ENCODE data around the gene RACK1. TPM values are rescaled to one million over a fixed set of nuclear protein-coding genes. Genes with fewer than 3 reads are reported as not detected.

Gene RACK1
- total and polyA plus RNA-seq, 12 donors, result 581 to 2,221 (median 640) TPM

DNA sequence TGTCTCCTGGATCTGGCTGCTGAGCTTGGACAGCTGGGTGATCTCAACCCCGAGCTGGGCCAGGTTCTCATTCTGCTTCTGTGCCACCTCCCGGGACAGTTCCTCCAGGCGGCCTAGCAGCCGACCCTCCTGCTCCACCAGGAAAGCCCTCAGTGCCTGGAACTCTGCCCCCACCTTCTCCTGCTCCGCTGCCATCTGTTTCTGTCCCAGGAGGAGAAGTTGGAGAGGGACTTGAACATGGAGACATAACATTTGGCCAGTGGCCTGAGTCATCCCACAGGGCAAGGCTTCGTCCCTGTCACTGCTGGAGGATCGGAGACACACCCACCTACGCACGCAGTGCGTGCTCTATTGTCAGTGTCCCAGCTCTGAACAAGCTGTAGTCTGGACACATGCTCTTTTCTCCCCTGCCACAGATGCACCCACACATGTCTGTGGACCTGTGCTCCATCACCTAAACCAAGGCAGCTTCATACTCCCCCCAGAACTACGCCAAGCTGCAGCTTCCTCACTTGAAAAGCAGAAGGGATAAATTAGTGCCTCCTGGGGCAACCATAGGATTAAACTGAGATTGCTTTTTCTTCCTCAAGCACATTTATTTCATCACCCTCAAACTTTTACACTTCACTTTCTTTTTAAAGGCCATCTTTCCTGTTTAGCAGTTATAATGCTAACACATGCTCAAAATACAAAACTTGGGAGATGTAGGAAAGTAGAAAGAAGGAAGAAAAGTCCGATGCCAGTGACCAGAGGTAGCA is 43.6 kb downstream of the RACK1 start:
- Histone ChIP-seq H3K27ac (no peak overlapping the region), H3K9me3 (no peaks in the 10 kb centered on the region), H3K36me3 (peaks cover 0 to 9% (median 0%) of the 10 kb centered on the region in 9 donors), H3K4me1 (peaks cover 0 to 21% (median 13%) of the 10 kb centered on the region in 9 donors), H3K4me3 (no peak overlapping the region), H3K27me3 (peaks cover 0 to 11% (median 0%) of the 10 kb centered on the region in 7 donors)
- intact Hi-C loops (cut with DNase I), result no loop called here
- ATAC-seq (no peak), DNase-seq (no peak)
- WGBS, 2 donors, result 77 to 83% methylated on average over 12 of the region's 12 CpGs
- TF ChIP-seq, protein P1, sequence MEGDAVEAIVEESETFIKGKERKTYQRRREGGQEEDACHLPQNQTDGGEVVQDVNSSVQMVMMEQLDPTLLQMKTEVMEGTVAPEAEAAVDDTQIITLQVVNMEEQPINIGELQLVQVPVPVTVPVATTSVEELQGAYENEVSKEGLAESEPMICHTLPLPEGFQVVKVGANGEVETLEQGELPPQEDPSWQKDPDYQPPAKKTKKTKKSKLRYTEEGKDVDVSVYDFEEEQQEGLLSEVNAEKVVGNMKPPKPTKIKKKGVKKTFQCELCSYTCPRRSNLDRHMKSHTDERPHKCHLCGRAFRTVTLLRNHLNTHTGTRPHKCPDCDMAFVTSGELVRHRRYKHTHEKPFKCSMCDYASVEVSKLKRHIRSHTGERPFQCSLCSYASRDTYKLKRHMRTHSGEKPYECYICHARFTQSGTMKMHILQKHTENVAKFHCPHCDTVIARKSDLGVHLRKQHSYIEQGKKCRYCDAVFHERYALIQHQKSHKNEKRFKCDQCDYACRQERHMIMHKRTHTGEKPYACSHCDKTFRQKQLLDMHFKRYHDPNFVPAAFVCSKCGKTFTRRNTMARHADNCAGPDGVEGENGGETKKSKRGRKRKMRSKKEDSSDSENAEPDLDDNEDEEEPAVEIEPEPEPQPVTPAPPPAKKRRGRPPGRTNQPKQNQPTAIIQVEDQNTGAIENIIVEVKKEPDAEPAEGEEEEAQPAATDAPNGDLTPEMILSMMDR (IDR thresholded peaks at IDR 0.05), result no peak

DNA sequence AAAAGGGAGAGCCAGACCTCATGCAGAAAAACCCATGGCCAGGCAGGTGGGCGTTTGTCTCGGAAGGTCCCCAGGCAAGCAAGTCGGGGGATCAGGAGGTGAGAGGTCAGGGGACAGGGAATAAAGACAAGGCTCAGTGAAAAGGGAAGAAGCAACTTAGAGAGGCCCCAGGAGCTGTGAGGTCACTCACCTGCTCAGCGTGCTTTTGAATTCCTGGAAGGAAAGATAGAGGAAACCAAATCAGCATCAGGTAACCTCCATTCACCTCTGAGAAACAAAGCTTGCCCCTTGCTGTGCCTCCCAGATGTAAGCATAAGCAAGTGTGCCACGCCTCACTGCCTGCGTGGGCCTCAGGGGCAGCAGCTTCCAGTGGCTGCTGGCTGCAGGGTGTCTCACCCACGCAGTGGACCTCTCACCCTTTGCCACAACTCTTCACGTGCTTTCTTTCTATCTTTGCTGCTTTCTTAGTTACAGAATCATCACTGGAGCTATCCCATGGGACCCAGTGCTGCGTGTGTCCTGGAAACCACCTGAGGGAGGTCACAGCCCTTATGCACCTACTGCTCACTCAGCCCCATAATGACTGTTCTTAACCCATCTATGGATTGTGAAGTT is 44.7 kb downstream of the RACK1 start:
- intact Hi-C loops (cut with DNase I), result no loop called here
- Histone ChIP-seq H3K27me3 (peaks cover 0 to under 1% (median 0%) of the 10 kb centered on the region in 7 donors), H3K9me3 (no peaks in the 10 kb centered on the region), H3K36me3 (peaks cover 0 to 9% (median 0%) of the 10 kb centered on the region in 9 donors), H3K27ac (no peak overlapping the region), H3K4me1 (peaks cover 0 to 17% (median 13%) of the 10 kb centered on the region in 9 donors), H3K4me3 (no peak overlapping the region)
- DNase-seq (no peak), ATAC-seq (no peak)
- WGBS, 2 donors, result 62 to 71% methylated on average over 9 of the region's 9 CpGs
- TF ChIP-seq, protein P1 (IDR thresholded peaks at IDR 0.05), result no peak

DNA sequence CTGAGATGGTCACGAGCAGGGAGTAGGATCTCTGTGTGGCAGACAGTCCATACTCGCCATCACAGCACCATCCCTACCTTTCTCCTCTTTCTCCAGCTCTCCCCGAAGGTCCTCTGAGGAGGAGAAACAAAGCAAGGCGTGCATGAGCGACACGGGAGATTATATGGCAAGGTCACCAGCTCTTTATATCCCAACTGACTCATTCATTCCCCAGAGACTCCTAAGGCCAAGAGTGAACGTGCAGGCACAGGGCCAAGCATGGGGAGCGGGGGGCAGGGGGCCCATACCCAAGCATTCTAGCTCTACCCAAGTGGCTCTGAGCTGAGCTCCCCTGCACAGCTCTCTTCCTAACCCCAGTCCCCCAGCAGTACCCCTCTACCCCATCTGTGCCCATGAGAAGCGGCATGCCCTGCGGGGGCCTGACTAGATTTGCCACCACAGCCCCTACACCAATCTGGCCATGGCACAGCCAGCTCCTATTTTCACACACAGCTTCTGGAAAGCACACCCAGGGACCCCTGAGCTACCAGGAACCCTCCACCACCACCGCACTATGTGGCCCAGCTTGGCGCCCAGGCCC is 45.5 kb downstream of the RACK1 start:
- Histone ChIP-seq H3K36me3 (peaks cover 0 to 9% (median 0%) of the 10 kb centered on the region in 9 donors), H3K4me3 (no peak overlapping the region), H3K4me1 (peaks cover 0 to 16% (median 7%) of the 10 kb centered on the region in 9 donors), H3K9me3 (no peaks in the 10 kb centered on the region), H3K27ac (no peak overlapping the region), H3K27me3 (no peaks in the 10 kb centered on the region)
- WGBS, 2 donors, result 73 to 79% methylated on average over 12 of the region's 12 CpGs
- no peak for ATAC-seq
- TF ChIP-seq, protein P1 (IDR thresholded peaks at IDR 0.05), result no peak
- DNase-seq, result no peak
- intact Hi-C loops (cut with DNase I), result no loop called here

DNA sequence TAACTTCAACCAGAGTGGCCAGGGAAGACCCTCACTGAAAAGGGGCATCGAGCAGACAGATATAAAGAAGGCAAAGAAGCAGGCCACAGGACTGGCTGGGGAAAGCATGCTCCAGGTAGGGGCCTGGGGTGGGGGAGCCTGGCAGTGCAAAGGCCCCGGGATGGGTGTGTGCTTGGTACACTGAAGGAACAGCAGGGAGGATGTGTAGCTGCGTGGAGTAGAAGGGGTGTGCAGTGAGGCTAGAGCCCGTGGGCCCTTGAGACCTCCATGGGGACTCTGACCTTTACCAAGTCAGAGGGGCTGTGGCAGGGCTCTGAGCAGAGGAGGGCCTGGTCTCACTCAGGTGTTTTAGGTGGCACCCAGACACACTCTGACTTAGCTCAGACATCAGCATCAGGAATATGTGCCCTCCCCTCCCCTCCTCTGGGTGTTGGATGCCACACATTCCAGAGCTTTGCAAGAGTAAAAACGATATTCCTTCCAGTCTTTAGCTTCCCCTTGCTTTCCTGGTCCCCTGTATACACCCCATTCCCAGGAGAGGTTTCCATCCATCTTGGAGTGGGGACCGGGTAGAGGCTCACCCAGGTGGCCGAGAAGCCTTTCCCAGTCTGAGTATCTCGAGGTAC is 46.3 kb downstream of the RACK1 start:
- 70 to 76% methylated on average over 8 of the region's 8 CpGs for WGBS, 2 donors
- H3K27ac ChIP-seq, result no peak overlapping the region
- intact Hi-C loops (cut with DNase I), result no loop called here

More for the DNA sequence above, 46.3 kb downstream of the RACK1 start:
- Histone ChIP-seq H3K36me3 (peaks cover 0 to 6% (median 0%) of the 10 kb centered on the region in 9 donors), H3K4me1 (peaks cover 2 to 24% (median 12%) of the 10 kb centered on the region in 9 donors), H3K4me3 (no peak overlapping the region), H3K9me3 (no peaks in the 10 kb centered on the region), H3K27me3 (no peaks in the 10 kb centered on the region)
- TF ChIP-seq, protein P1 (IDR thresholded peaks at IDR 0.05), result no peak
- no peak for ATAC-seq
- no peak for DNase-seq

Data from heart right ventricle (tissue), 16 donors.